GM11168 (cell line): Measurements from ENCODE around the gene BRD1.

Experiments used
- in situ Hi-C: fragments of 300-500 bp; cut with MboI; formaldehyde crosslinking; loops from one replicate; pipeline ENCODE4 v1.12.0; 2022; ENCODE audit warnings: low sequenced_read_pairs; ENCODE audit not compliant: unreplicated experiment

Gene BRD1

GRCh38 chr22:49771266-49772065 lies 56.2 kb downstream of the BRD1 start:
- in situ Hi-C loops, result loop anchor here (25.0 kb wide), 1 partner anchor 266 kb away; no protein-coding TSS in a partner anchor

GRCh38 chr22:49770547-49771265 lies 57.0 kb downstream of the BRD1 start:
- in situ Hi-C loops, result loop anchor here (25.0 kb wide), 1 partner anchor 267 kb away; no protein-coding TSS in a partner anchor

GRCh38 chr22:49769691-49770546 lies 57.8 kb downstream of the BRD1 start:
- in situ Hi-C loops, result loop anchor here (25.0 kb wide), 1 partner anchor 267 kb away; no protein-coding TSS in a partner anchor

- in situ Hi-C loops, result loop anchor here (25.0 kb wide), 1 partner anchor 268 kb away; no protein-coding TSS in a partner anchor
Observed at GRCh38 chr22:49768951-49769690, 58.6 kb downstream of the BRD1 start.

- in situ Hi-C loops, result loop anchor here (25.0 kb wide), 1 partner anchor 269 kb away; no protein-coding TSS in a partner anchor
Observed at GRCh38 chr22:49768077-49768910, 59.4 kb downstream of the BRD1 start.

GRCh38 chr22:49767355-49768062 lies 60.2 kb downstream of the BRD1 start:
- in situ Hi-C loops, result loop anchor here (25.0 kb wide), 1 partner anchor 270 kb away; no protein-coding TSS in a partner anchor

- in situ Hi-C loops, result loop anchor here (25.0 kb wide), 1 partner anchor 271 kb away; no protein-coding TSS in a partner anchor
Observed at GRCh38 chr22:49765951-49766350, 61.7 kb downstream of the BRD1 start.

GRCh38 chr22:49765091-49765771 lies 62.4 kb downstream of the BRD1 start:
- in situ Hi-C loops, result loop anchor here (25.0 kb wide), 1 partner anchor 272 kb away; no protein-coding TSS in a partner anchor

GRCh38 chr22:49764127-49764581 lies 63.5 kb downstream of the BRD1 start:
- in situ Hi-C loops, result loop anchor here (25.0 kb wide), 1 partner anchor 273 kb away; no protein-coding TSS in a partner anchor

GRCh38 chr22:49763696-49764095 lies 64.0 kb downstream of the BRD1 start:
- in situ Hi-C loops, result loop anchor here (25.0 kb wide), 1 partner anchor 274 kb away; no protein-coding TSS in a partner anchor

GRCh38 chr22:49763138-49763537 lies 64.5 kb downstream of the BRD1 start:
- in situ Hi-C loops, result loop anchor here (25.0 kb wide), 1 partner anchor 274 kb away; no protein-coding TSS in a partner anchor

- in situ Hi-C loops, result loop anchor here (25.0 kb wide), 1 partner anchor 275 kb away; no protein-coding TSS in a partner anchor
Observed at GRCh38 chr22:49762571-49762970, 65.1 kb downstream of the BRD1 start.

GRCh38 chr22:49761836-49762235 lies 65.8 kb downstream of the BRD1 start:
- in situ Hi-C loops, result loop anchor here (25.0 kb wide), 1 partner anchor 275 kb away; no protein-coding TSS in a partner anchor

- in situ Hi-C loops, result loop anchor here (25.0 kb wide), 1 partner anchor 276 kb away; no protein-coding TSS in a partner anchor
Observed at GRCh38 chr22:49760630-49761571, 66.8 kb downstream of the BRD1 start.

- in situ Hi-C loops, result loop anchor here (25.0 kb wide), 1 partner anchor 277 kb away; no protein-coding TSS in a partner anchor
Observed at GRCh38 chr22:49760280-49760629, 67.4 kb downstream of the BRD1 start.

- in situ Hi-C loops, result loop anchor here (25.0 kb wide), 1 partner anchor 281 kb away; no protein-coding TSS in a partner anchor
Observed at GRCh38 chr22:49756676-49757075, 71.0 kb downstream of the BRD1 start.
